Hepatocyte (in vitro differentiated cells): Measurements from ENCODE around the gene SCGN.

Source experiments
- CTCF ChIP-seq: fragments of 200-600 bp; sonication (generic); IDR thresholded peaks from 2 replicates; pipeline ENCODE4 v1.5.1; 2016; ENCODE audit warnings: antibody characterized with exemption, mild to moderate bottlenecking; ENCODE audit not compliant: poor library complexity
- EZH2 ChIP-seq: fragments of 200-600 bp; sonication (generic); IDR thresholded peaks from 2 replicates; pipeline ENCODE4 v1.6.1; 2016; ENCODE audit warnings: antibody characterized with exemption, mild to moderate bottlenecking, borderline replicate concordance

DNA sequence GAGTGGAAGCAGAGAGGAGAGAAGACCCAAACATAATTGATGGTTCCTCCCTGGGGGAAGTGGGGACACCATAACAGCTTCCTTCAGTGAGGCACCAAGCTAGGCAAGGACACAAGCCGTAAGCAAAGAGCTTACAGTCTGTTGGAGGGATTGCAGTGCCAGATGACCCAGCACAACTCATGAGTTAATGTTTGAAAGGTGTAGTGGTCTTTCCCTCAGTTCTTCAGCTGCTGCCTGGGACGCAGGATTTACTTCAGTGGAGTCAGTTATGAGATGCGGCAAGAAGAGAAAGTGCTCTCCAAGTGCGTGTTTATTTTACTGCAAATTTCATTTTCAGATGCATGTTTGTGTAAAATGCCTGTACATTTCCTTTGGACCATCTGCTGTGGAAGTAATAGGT is 63.8 kb downstream of the SCGN start:
- TF ChIP-seq CTCF (no peak), EZH2 (no peak)
